Smooth muscle cell (in vitro differentiated cells): ENCODE results near the gene AKAP13. TPM values are rescaled to one million over a fixed set of nuclear protein-coding genes. Genes with fewer than 3 reads are reported as not detected.
A peak's percentile ranks its signal among the peaks of the same experiment; 100 is the strongest.
"Not testable (repeated sequence)": the region's sequence is repeated elsewhere in the genome, so short reads cannot be mapped to it uniquely, and the experiment has no call there.

ENCODE experiments used
- DNase-seq: peaks from one replicate; lab custom pipeline; 2025; ENCODE audit not compliant: unreplicated experiment; lab: John Stamatoyannopoulos, UW
- H2AFZ ChIP-seq: fragments of 200-600 bp; sonication (generic); 2 replicates; pipeline ENCODE4 v1.6.0; 2016; ENCODE audit warnings: antibody characterized with exemption, low read depth, mild to moderate bottlenecking
- H3F3A ChIP-seq: fragments of 200-600 bp; sonication (generic); 2 replicates; pipeline ENCODE4 v1.6.0; 2017; ENCODE audit warnings: antibody characterized with exemption, low read depth
- H3K27ac ChIP-seq: fragments of 200-600 bp; sonication (generic); 2 replicates; pipeline ENCODE4 v1.5.1; 2016; ENCODE audit warnings: low read depth, mild to moderate bottlenecking
- H3K27me3 ChIP-seq: fragments of 200-600 bp; sonication (generic); 2 replicates; pipeline ENCODE4 v1.6.1; 2016; ENCODE audit warnings: low read depth, mild to moderate bottlenecking
- H3K36me3 ChIP-seq: fragments of 200-600 bp; sonication (generic); 2 replicates; pipeline ENCODE4 v1.5.1; 2016; ENCODE audit warnings: low read depth
- H3K4me1 ChIP-seq: fragments of 200-600 bp; sonication (generic); 2 replicates; pipeline ENCODE4 v1.5.1; 2016; ENCODE audit warnings: low read depth
- H3K4me2 ChIP-seq: fragments of 200-600 bp; sonication (generic); 2 replicates; pipeline ENCODE4 v1.6.0; 2016; ENCODE audit warnings: mild to moderate bottlenecking
- H3K4me3 ChIP-seq: fragments of 200-600 bp; sonication (generic); 2 replicates; pipeline ENCODE4 v1.5.1; 2016; ENCODE audit warnings: mild to moderate bottlenecking
- H3K79me2 ChIP-seq: fragments of 200-600 bp; sonication (generic); 2 replicates; pipeline ENCODE4 v1.6.0; 2016; ENCODE audit warnings: low read depth, mild to moderate bottlenecking
- H3K9ac ChIP-seq: fragments of 200-600 bp; sonication (generic); 2 replicates; pipeline ENCODE4 v1.6.0; 2016; ENCODE audit warnings: low read depth
- H3K9me3 ChIP-seq: fragments of 200-600 bp; sonication (generic); replicated peaks from 2 replicates; pipeline ENCODE4 v1.5.1; 2016; ENCODE audit warnings: low read depth
- H4K20me1 ChIP-seq: fragments of 200-600 bp; sonication (generic); 2 replicates; pipeline ENCODE4 v1.6.0; 2016; ENCODE audit warnings: low read depth
- CTCF ChIP-seq: fragments of 200-600 bp; sonication (generic); IDR thresholded peaks from 2 replicates; pipeline ENCODE4 v1.5.1; 2017; ENCODE audit warnings: borderline replicate concordance, mild to moderate bottlenecking, antibody characterized with exemption; ENCODE audit not compliant: insufficient read depth, poor library complexity, severe bottlenecking
- WGBS: methylation state at CpG from one replicate; pipeline ENCODE4 v1.1.7; 2016; ENCODE audit warnings: low lambda C conversion rate; 5-methylcytosine and 5-hydroxymethylcytosine counted together
- polyA plus RNA-seq: library from polyadenylated mRNA; unstranded; fragments of >200 nt; fragmentation: Nextera tagmentation; extraction: Ambion mirVana; gene quantifications from 2 replicates; pipeline ENCODE4 v1.2.1, GENCODE V29; 2016
- total RNA-seq: library from RNA; depleted of rRNA; stranded (reverse); fragments of >200 nt; gene quantifications from 2 replicates; pipeline ENCODE4 v1.2.3, GENCODE V29; 2014

Gene AKAP13
- total and polyA plus RNA-seq, 2 experiments from 2014 or later, result 43.3 to 63.5 TPM

DNA sequence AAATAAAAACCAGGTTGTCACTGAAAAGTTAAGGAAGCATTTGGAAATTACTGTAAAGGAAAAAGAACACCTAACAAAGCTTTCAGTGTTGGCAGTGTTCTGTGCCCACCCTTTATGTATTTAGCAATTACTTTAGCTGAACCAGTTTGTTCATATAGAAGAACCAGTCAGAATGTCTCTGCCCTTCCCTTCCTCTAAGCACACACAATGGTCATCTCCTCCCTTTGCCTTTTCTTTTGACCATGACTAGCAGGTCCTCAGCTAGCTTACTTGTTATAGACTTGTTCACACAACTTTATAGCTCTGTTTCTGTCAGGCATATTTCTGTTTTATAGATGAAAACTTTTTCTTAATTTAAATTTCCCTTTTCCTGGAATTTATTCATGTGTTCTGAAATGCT, 59.6 kb downstream of the AKAP13 start:
- H4K20me1 ChIP-seq, result peaks cover 47% of the 10 kb centered on the region
- H3K36me3 ChIP-seq, result no peaks in the 10 kb centered on the region
- H3K27ac ChIP-seq, result peak overlapping the region; percentile 44
- no peaks in the 10 kb centered on the region for H3K27me3 ChIP-seq
- H3K4me1 ChIP-seq, result peaks cover 25% of the 10 kb centered on the region
- peaks cover 51% of the 10 kb centered on the region for H3K79me2 ChIP-seq
- H3K4me3 ChIP-seq, result no peak overlapping the region
- no peak overlapping the region for H3K4me2 ChIP-seq
- DNase-seq, result no peak
- H3K9ac ChIP-seq, result no peak overlapping the region
- H3K9me3 ChIP-seq, result no peaks in the 10 kb centered on the region
- TF ChIP-seq CTCF, result no peak
- H2AFZ ChIP-seq, result no peak overlapping the region
- peaks cover 14% of the 10 kb centered on the region for H3F3A ChIP-seq

- H3K4me1 ChIP-seq, result peaks cover 29% of the 10 kb centered on the region
- H3K79me2 ChIP-seq, result peaks cover 55% of the 10 kb centered on the region
- H2AFZ ChIP-seq, result no peak overlapping the region
- peaks cover 49% of the 10 kb centered on the region for H4K20me1 ChIP-seq
- peaks cover 14% of the 10 kb centered on the region for H3F3A ChIP-seq
- no peak overlapping the region for H3K4me3 ChIP-seq
- H3K9ac ChIP-seq, result no peak overlapping the region
- 71% methylated on average over 2 of the region's 2 CpGs for WGBS
- H3K4me2 ChIP-seq, result no peak overlapping the region
- peak overlapping the region; percentile 44 for H3K27ac ChIP-seq
- TF ChIP-seq CTCF, result no peak
- no peaks in the 10 kb centered on the region for H3K27me3 ChIP-seq
- no peaks in the 10 kb centered on the region for H3K9me3 ChIP-seq
- H3K36me3 ChIP-seq, result no peaks in the 10 kb centered on the region
- no peak for DNase-seq
Observed at GRCh38 chr15:85440451-85440850, 60.0 kb downstream of the AKAP13 start.

GRCh38 chr15:85441854-85442253, 61.5 kb downstream of the AKAP13 start:
- not testable (repeated sequence) for H3K9me3 ChIP-seq, H3K4me3 ChIP-seq, H3K4me2 ChIP-seq, H3K27me3 ChIP-seq, H3K36me3 ChIP-seq, H2AFZ ChIP-seq, H3K9ac ChIP-seq, DNase-seq, H3K27ac ChIP-seq
- WGBS, result 97% methylated on average over 8 of the region's 8 CpGs
- Histone ChIP-seq H3K4me1 (peaks cover 33% of the 10 kb centered on the region), H4K20me1 (peaks cover 49% of the 10 kb centered on the region), H3F3A (peaks cover 14% of the 10 kb centered on the region), H3K79me2 (peaks cover 69% of the 10 kb centered on the region)

DNA sequence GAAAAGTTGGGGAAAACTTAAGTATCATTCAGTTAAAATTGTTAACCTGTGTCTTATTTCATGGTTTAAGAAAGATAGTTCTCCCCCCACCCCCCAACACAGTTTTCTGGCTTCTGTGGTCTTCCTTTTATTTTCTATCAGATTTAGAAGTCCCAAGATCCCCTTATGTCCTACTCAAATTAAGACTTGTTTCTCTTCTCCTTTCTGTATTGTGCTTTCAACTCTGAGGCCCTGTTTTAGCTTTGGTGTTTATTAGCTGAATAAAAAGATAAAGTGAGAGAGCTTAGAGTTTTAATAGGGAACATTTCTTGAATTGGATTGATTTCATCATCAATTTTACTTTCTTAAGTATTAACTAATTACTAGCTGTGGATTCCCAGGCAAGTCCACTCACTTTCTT, 62.6 kb downstream of the AKAP13 start:
- H3K36me3 ChIP-seq, result no peaks in the 10 kb centered on the region
- peaks cover 33% of the 10 kb centered on the region for H3K4me1 ChIP-seq
- H3F3A ChIP-seq, result peaks cover 14% of the 10 kb centered on the region
- peaks cover 49% of the 10 kb centered on the region for H4K20me1 ChIP-seq
- peaks cover 81% of the 10 kb centered on the region for H3K79me2 ChIP-seq
- no peak for DNase-seq
- no peak overlapping the region for H2AFZ ChIP-seq
- H3K9ac ChIP-seq, result peak overlapping the region; percentile 63
- no peak overlapping the region for H3K4me3 ChIP-seq
- no peaks in the 10 kb centered on the region for H3K9me3 ChIP-seq
- H3K4me2 ChIP-seq, result peak overlapping the region; percentile 52
- no peaks in the 10 kb centered on the region for H3K27me3 ChIP-seq
- TF ChIP-seq CTCF, result no peak
- peak overlapping the region; percentile 86 for H3K27ac ChIP-seq
